Measurements from ENCODE around the gene TMEM151A.

Gene TMEM151A

DNA sequence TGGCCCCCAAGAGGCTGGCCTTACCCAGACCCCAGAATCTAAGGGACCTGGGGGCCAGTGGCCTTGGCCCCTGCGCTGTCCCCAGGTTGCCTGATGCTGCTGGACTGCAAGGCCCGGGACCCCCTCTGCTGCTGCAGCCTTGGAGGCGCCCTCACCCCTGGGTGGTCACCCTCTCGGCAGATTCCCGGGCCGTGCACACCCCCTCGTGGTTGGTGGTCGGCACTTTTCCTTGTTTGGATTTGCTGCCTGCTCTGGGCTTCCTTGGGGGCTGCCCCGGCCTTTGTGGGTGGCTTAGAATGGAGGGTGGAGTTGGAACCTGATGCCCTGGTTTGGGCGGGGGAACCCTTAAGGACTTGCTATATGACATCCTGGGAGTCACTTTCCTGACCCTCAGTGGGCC lies 39.2 kb downstream of the TMEM151A start:
- H3K36me3 ChIP-seq (ENCODE audit: control insufficient read depth, insufficient read depth, low read length): no peaks in the 10 kb centered on the region
- peaks cover 5% of the 10 kb centered on the region for H3K4me1 ChIP-seq (ENCODE audit: control insufficient read depth, insufficient read depth, low read length)
- H3K4me3 ChIP-seq (ENCODE audit: low read depth, low read length): no peak overlapping the region
- no peaks in the 10 kb centered on the region for H3K27me3 ChIP-seq (ENCODE audit: control insufficient read depth, insufficient read depth, low read length)
- no peak overlapping the region for H3K9ac ChIP-seq (ENCODE audit: low read depth, low read length)
- no peaks in the 10 kb centered on the region for H3K9me3 ChIP-seq (ENCODE audit: control insufficient read depth, insufficient read depth, low read length)

DNA sequence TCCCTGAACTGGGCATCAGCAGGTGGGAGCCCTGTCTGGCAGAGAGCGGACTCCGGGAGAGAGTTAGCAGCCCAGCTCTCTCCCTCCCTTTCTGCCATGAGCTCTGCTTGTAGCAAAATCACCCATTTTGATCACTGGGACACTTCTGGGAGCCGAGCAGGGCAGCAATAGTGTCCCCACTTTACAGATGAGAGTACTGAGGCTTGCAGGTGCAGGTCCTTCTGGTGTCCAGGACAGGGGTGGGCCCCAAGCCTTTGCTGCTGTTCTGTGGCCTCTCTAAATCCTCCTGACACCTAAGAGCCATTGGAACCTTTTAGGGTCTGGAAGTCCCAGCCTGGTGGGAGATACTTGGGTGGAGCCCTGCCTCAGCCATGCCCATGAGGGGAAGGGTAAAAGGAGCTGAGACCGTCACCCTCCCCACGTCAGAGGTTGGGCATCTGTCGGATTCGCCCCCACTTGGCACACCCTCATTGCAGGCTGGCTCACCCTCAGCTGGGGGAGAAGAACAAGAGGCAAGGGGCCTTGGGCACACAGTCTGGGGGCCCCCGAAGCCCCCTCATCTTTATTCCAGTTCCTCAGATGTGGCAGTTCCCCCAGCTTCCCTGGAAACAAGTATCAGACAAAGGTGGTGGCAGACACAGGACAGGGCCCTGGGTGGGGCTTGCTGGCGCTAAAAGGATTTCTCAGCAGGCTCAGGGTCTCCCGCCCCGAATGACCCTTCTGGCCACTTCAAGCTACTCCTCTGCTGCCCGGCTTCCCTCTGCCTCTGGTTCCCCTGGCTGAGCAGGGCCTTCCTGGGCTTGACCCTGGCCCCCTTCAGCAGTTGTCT lies 40.1 kb downstream of the TMEM151A start:
- no peak overlapping the region for H3K9ac ChIP-seq (ENCODE audit: low read depth, low read length)
- H3K4me1 ChIP-seq (ENCODE audit: control insufficient read depth, insufficient read depth, low read length): peaks cover 4% of the 10 kb centered on the region
- H3K4me3 ChIP-seq (ENCODE audit: low read depth, low read length): no peak overlapping the region
- H3K36me3 ChIP-seq (ENCODE audit: control insufficient read depth, insufficient read depth, low read length): no peaks in the 10 kb centered on the region
- H3K9me3 ChIP-seq (ENCODE audit: control insufficient read depth, insufficient read depth, low read length): no peaks in the 10 kb centered on the region
- H3K27me3 ChIP-seq (ENCODE audit: control insufficient read depth, insufficient read depth, low read length): no peaks in the 10 kb centered on the region

- peaks cover 2% of the 10 kb centered on the region for H3K36me3 ChIP-seq (ENCODE audit: control insufficient read depth, insufficient read depth, low read length)
Observed at GRCh38 chr11:66332371-66333219, 40.9 kb downstream of the TMEM151A start.

GRCh38 chr11:66333220-66333877 lies 41.7 kb downstream of the TMEM151A start:
- H3K9ac ChIP-seq (ENCODE audit: low read depth, low read length): no peak overlapping the region

More at GRCh38 chr11:66332371-66333219, 40.9 kb downstream of the TMEM151A start:
- Histone ChIP-seq H3K9me3 (ENCODE audit: control insufficient read depth, insufficient read depth, low read length) (no peaks in the 10 kb centered on the region), H3K4me3 (ENCODE audit: low read depth, low read length) (no peak overlapping the region), H3K9ac (ENCODE audit: low read depth, low read length) (no peak overlapping the region), H3K27me3 (ENCODE audit: control insufficient read depth, insufficient read depth, low read length) (no peaks in the 10 kb centered on the region), H3K4me1 (ENCODE audit: control insufficient read depth, insufficient read depth, low read length) (peaks cover 6% of the 10 kb centered on the region)

GRCh38 chr11:66333896-66334604 lies 42.4 kb downstream of the TMEM151A start:
- no peaks in the 10 kb centered on the region for H3K9me3 ChIP-seq (ENCODE audit: control insufficient read depth, insufficient read depth, low read length)
- peaks cover 2% of the 10 kb centered on the region for H3K4me1 ChIP-seq (ENCODE audit: control insufficient read depth, insufficient read depth, low read length)
- H3K9ac ChIP-seq (ENCODE audit: low read depth, low read length): no peak overlapping the region
- no peaks in the 10 kb centered on the region for H3K27me3 ChIP-seq (ENCODE audit: control insufficient read depth, insufficient read depth, low read length)
- H3K4me3 ChIP-seq (ENCODE audit: low read depth, low read length): no peak overlapping the region
- peaks cover 2% of the 10 kb centered on the region for H3K36me3 ChIP-seq (ENCODE audit: control insufficient read depth, insufficient read depth, low read length)

More at GRCh38 chr11:66333220-66333877, 41.7 kb downstream of the TMEM151A start:
- Histone ChIP-seq H3K4me3 (ENCODE audit: low read depth, low read length) (no peak overlapping the region), H3K36me3 (ENCODE audit: control insufficient read depth, insufficient read depth, low read length) (peaks cover 2% of the 10 kb centered on the region), H3K27me3 (ENCODE audit: control insufficient read depth, insufficient read depth, low read length) (no peaks in the 10 kb centered on the region), H3K9me3 (ENCODE audit: control insufficient read depth, insufficient read depth, low read length) (no peaks in the 10 kb centered on the region), H3K4me1 (ENCODE audit: control insufficient read depth, insufficient read depth, low read length) (peaks cover 6% of the 10 kb centered on the region)

DNA sequence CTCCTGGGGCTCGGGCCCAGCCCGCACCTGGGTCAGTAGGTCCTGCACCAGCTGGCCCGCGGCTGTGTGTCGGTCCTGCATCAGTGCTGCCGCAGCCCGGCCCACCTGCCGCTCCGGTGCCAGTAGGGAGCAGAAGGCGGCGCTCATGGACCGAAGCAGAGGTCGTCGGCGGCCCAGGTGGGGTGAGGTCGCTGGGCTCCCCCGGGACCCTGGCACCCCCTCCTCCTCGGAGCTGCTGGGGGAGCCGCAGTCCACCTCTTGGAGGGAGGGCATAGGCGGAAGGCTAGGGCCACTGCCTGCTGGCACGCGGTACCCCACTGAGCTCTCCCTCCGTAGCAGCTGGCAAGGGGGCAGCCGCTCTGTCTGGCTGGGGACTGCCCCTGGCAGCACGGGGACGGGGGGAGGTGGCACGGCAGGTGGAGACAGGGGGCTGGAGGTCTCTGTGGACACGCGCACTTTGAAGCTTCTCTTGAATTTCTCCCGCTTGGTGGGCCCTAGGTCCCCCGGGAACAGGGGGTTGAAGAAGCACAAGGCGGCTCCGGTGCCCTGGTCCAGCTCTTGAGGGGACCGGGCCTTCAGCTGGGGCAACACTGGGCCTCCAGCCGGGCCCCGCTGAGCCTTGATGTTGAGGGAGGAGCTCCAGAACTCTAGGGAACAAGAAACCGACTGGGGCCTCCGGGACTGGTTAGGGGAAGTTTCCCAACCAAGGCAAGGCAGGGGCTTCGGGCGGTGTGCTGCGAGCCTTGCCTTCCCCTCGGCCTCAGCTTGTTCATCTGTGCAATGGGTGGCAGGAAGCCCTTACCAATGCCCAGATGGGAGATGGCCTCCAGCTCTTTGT lies 43.1 kb downstream of the TMEM151A start:
- Histone ChIP-seq H3K36me3 (ENCODE audit: control insufficient read depth, insufficient read depth, low read length) (peaks cover 8% of the 10 kb centered on the region), H3K4me3 (ENCODE audit: low read depth, low read length) (no peak overlapping the region), H3K27me3 (ENCODE audit: control insufficient read depth, insufficient read depth, low read length) (no peaks in the 10 kb centered on the region), H3K9me3 (ENCODE audit: control insufficient read depth, insufficient read depth, low read length) (no peaks in the 10 kb centered on the region), H3K9ac (ENCODE audit: low read depth, low read length) (no peak overlapping the region), H3K4me1 (ENCODE audit: control insufficient read depth, insufficient read depth, low read length) (peaks cover 2% of the 10 kb centered on the region)

- H3K4me3 ChIP-seq (ENCODE audit: low read depth, low read length): peak overlapping the region; percentile 45
- peaks cover 17% of the 10 kb centered on the region for H3K36me3 ChIP-seq (ENCODE audit: control insufficient read depth, insufficient read depth, low read length)
- no peaks in the 10 kb centered on the region for H3K27me3 ChIP-seq (ENCODE audit: control insufficient read depth, insufficient read depth, low read length)
- H3K9me3 ChIP-seq (ENCODE audit: control insufficient read depth, insufficient read depth, low read length): no peaks in the 10 kb centered on the region
- H3K9ac ChIP-seq (ENCODE audit: low read depth, low read length): no peak overlapping the region
- peaks cover 2% of the 10 kb centered on the region for H3K4me1 ChIP-seq (ENCODE audit: control insufficient read depth, insufficient read depth, low read length)
Observed at GRCh38 chr11:66335531-66336233, 44.0 kb downstream of the TMEM151A start.

DNA sequence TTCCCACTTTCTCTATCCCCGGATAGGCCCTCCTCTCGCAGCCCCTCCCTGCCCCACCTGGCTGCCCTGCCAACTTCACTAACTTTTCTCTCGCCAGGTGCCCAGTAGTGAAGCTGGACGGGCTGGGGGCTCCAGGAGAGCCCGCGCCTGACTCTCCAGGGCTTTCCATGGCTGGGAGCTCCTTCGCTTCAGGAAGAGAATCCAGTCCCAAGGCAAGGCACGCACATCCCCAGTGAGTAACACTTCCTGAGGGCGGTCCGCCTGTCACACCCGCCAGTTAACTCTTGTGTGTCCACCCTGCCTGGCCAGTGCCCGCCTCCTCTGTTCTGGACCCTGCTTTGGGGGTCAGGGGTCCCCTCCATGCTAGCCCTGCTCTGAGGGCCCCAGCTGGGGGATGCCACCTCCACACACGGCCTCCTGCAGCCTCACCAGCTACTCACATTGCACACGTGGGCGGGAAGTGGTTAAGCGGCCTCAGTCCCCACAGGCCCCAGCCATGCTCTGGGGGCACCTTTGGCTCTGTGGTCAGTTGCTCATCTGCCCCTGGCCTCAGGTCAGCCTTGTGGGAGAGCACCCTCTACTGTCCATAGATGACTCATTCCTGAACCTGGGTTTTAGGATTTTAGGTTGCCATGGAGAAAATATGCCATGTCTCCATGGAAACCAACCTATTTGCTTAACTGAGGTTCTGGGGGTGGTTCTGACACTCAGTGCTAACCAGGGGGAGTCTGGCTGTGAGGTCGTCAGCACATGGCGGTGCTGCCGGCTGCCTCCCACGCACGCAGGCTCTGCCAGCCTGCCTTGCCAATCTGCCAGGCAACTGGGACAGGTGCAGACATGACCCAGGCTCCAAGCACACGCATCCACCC lies 44.8 kb downstream of the TMEM151A start, which contains the start of gene RIN1:
Gene RIN1, minus strand, starts transcription at position 201 of the 869 bp plus-strand sequence. Its CDS starts 32 bp downstream, at position 169.
- Histone ChIP-seq H3K9ac (ENCODE audit: low read depth, low read length) (no peak within 1 kb of the TSS), H3K27me3 (ENCODE audit: control insufficient read depth, insufficient read depth, low read length) (no peaks in the 10 kb centered on the region), H3K4me3 (ENCODE audit: low read depth, low read length) (peak within 1 kb of the TSS; percentile 45), H3K9me3 (ENCODE audit: control insufficient read depth, insufficient read depth, low read length) (no peaks in the 10 kb centered on the region), H3K36me3 (ENCODE audit: control insufficient read depth, insufficient read depth, low read length) (peaks cover 24% of the 10 kb centered on the region), H3K4me1 (ENCODE audit: control insufficient read depth, insufficient read depth, low read length) (peaks cover 2% of the 10 kb centered on the region)

DNA sequence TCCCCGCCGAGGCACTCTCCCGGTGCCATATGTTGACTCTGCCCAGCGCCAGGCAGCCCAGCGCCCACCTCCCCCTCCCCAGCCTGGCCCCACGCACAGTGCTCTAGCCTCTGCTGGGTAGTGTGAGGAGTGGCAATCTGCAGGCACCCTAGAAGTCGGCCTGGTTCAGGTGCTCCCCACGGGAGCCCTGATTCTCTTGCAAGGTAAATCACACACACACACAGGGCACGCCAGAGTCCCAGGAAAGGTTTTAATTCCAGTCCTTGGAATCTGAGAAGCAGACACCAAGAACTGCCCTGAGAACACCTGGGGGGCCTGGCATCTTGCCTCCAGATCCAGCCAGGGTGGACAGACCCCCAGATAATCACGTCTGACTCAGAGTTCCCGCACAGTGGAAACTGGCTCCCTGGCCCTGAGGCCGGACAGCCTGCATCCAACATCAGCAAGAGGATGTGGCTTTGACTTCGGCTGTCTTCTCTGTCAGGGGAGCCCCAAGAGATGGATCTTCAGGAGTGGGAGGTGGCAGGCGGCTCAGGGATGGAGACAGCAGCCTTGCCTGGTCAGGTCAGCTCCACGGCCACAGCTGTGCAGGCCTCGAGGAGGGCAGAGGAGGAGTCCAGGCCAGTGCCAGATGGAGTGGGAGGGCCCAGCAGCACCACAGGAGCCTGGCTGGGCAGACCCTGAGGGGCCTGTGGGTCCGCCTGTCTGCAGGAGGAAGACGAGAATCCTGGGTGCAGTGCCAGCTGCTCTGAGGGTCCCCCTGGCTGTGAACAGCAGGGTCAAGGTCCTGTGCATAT lies 45.6 kb downstream of the TMEM151A start:
- Histone ChIP-seq H3K4me1 (ENCODE audit: control insufficient read depth, insufficient read depth, low read length) (peaks cover 2% of the 10 kb centered on the region), H3K9me3 (ENCODE audit: control insufficient read depth, insufficient read depth, low read length) (no peaks in the 10 kb centered on the region), H3K9ac (ENCODE audit: low read depth, low read length) (no peak overlapping the region), H3K36me3 (ENCODE audit: control insufficient read depth, insufficient read depth, low read length) (peaks cover 32% of the 10 kb centered on the region), H3K4me3 (ENCODE audit: low read depth, low read length) (no peak overlapping the region), H3K27me3 (ENCODE audit: control insufficient read depth, insufficient read depth, low read length) (no peaks in the 10 kb centered on the region)
